T-helper 1 cell treated with Interleukin-12 subunit alpha and Interleukin-12 subunit beta and Interleukin-4 antibody, amounts not matched to agents 30 μg/mL and 1 μg/mL, for 36 hours (primary cell): ENCODE results near the gene NR4A3.

ENCODE experiments used
- H3K27ac Mint-ChIP-seq: one replicate; pipeline ENCODE4 v1.8.0; 2021; ENCODE audit warnings: mild to moderate bottlenecking, mixed read lengths
- H3K27me3 Mint-ChIP-seq: one replicate; pipeline ENCODE4 v1.8.0; 2021; ENCODE audit warnings: low read depth, mixed read lengths
- H3K36me3 Mint-ChIP-seq: one replicate; pipeline ENCODE4 v1.8.0; 2021; ENCODE audit warnings: low read depth, mixed read lengths
- H3K4me1 Mint-ChIP-seq: one replicate; pipeline ENCODE4 v1.8.0; 2021; ENCODE audit warnings: low read depth, mixed read lengths
- H3K4me3 Mint-ChIP-seq: one replicate; pipeline ENCODE4 v1.8.0; 2021; ENCODE audit warnings: mild to moderate bottlenecking, moderate library complexity, mixed read lengths
- H3K9me3 Mint-ChIP-seq: one replicate; pipeline ENCODE4 v1.8.0; 2021; ENCODE audit warnings: mixed read lengths

Gene NR4A3

GRCh38 chr9:99807276-99807852, 14.3 kb upstream of the NR4A3 start:
- Mint-ChIP-seq H3K4me3 (no peak overlapping the region), H3K4me1 (peaks cover 13% of the 10 kb centered on the region), H3K27ac (no peak overlapping the region)

GRCh38 chr9:99807956-99808355, 13.7 kb upstream of the NR4A3 start:
- Mint-ChIP-seq H3K9me3 (no peaks in the 10 kb centered on the region), H3K36me3 (no peaks in the 10 kb centered on the region), H3K27ac (no peak overlapping the region), H3K4me3 (no peak overlapping the region), H3K27me3 (peaks cover 32% of the 10 kb centered on the region), H3K4me1 (peaks cover 13% of the 10 kb centered on the region)

More at GRCh38 chr9:99807276-99807852, 14.3 kb upstream of the NR4A3 start:
- Mint-ChIP-seq H3K27me3 (peaks cover 33% of the 10 kb centered on the region), H3K36me3 (no peaks in the 10 kb centered on the region), H3K9me3 (no peaks in the 10 kb centered on the region)

GRCh38 chr9:99808454-99808853, 13.2 kb upstream of the NR4A3 start:
- peaks cover 13% of the 10 kb centered on the region for H3K4me1 Mint-ChIP-seq
- H3K9me3 Mint-ChIP-seq: no peaks in the 10 kb centered on the region
- H3K27me3 Mint-ChIP-seq: peaks cover 36% of the 10 kb centered on the region
- no peak overlapping the region for H3K27ac Mint-ChIP-seq
- H3K4me3 Mint-ChIP-seq: no peak overlapping the region
- no peaks in the 10 kb centered on the region for H3K36me3 Mint-ChIP-seq

- no peaks in the 10 kb centered on the region for H3K36me3 Mint-ChIP-seq
- H3K4me3 Mint-ChIP-seq: no peak overlapping the region
- no peak overlapping the region for H3K27ac Mint-ChIP-seq
- no peaks in the 10 kb centered on the region for H3K9me3 Mint-ChIP-seq
- H3K27me3 Mint-ChIP-seq: peaks cover 43% of the 10 kb centered on the region
- peaks cover 13% of the 10 kb centered on the region for H3K4me1 Mint-ChIP-seq
These were observed 11.9 kb upstream of the NR4A3 start for GRCh38 chr9:99809586-99810319.

- Mint-ChIP-seq H3K27me3 (peaks cover 53% of the 10 kb centered on the region), H3K4me3 (no peak overlapping the region), H3K9me3 (no peaks in the 10 kb centered on the region), H3K36me3 (no peaks in the 10 kb centered on the region), H3K27ac (no peak overlapping the region), H3K4me1 (peaks cover 13% of the 10 kb centered on the region)
These were observed 10.5 kb upstream of the NR4A3 start for GRCh38 chr9:99811172-99811571.

- no peaks in the 10 kb centered on the region for H3K9me3 Mint-ChIP-seq
- H3K36me3 Mint-ChIP-seq: no peaks in the 10 kb centered on the region
- peaks cover 57% of the 10 kb centered on the region for H3K27me3 Mint-ChIP-seq
- peaks cover 13% of the 10 kb centered on the region for H3K4me1 Mint-ChIP-seq
- H3K4me3 Mint-ChIP-seq: no peak overlapping the region
- H3K27ac Mint-ChIP-seq: no peak overlapping the region
These were observed 9.9 kb upstream of the NR4A3 start for GRCh38 chr9:99811598-99812383.

GRCh38 chr9:99813739-99814138, 7.9 kb upstream of the NR4A3 start:
- Mint-ChIP-seq H3K9me3 (no peaks in the 10 kb centered on the region), H3K4me3 (no peak overlapping the region)

GRCh38 chr9:99814359-99814758, 7.3 kb upstream of the NR4A3 start:
- Mint-ChIP-seq H3K27me3 (peaks cover 64% of the 10 kb centered on the region), H3K4me1 (peaks cover 25% of the 10 kb centered on the region), H3K36me3 (no peaks in the 10 kb centered on the region), H3K27ac (no peak overlapping the region), H3K4me3 (no peak overlapping the region), H3K9me3 (no peaks in the 10 kb centered on the region)

More at GRCh38 chr9:99813739-99814138, 7.9 kb upstream of the NR4A3 start:
- H3K27me3 Mint-ChIP-seq: peaks cover 66% of the 10 kb centered on the region
- no peaks in the 10 kb centered on the region for H3K36me3 Mint-ChIP-seq
- H3K4me1 Mint-ChIP-seq: peaks cover 19% of the 10 kb centered on the region
- no peak overlapping the region for H3K27ac Mint-ChIP-seq

GRCh38 chr9:99816392-99816791, 5.3 kb upstream of the NR4A3 start:
- no peak overlapping the region for H3K27ac Mint-ChIP-seq
- H3K9me3 Mint-ChIP-seq: no peaks in the 10 kb centered on the region
- peaks cover 33% of the 10 kb centered on the region for H3K4me1 Mint-ChIP-seq
- no peak overlapping the region for H3K4me3 Mint-ChIP-seq
- peaks cover 75% of the 10 kb centered on the region for H3K27me3 Mint-ChIP-seq
- no peaks in the 10 kb centered on the region for H3K36me3 Mint-ChIP-seq

GRCh38 chr9:99818500-99818899, 3.2 kb upstream of the NR4A3 start:
- peaks cover 3% of the 10 kb centered on the region for H3K36me3 Mint-ChIP-seq
- H3K27me3 Mint-ChIP-seq: peaks cover 74% of the 10 kb centered on the region
- no peaks in the 10 kb centered on the region for H3K9me3 Mint-ChIP-seq
- H3K27ac Mint-ChIP-seq: peak overlapping the region; percentile 69
- peaks cover 39% of the 10 kb centered on the region for H3K4me1 Mint-ChIP-seq
- H3K4me3 Mint-ChIP-seq: peak overlapping the region; percentile 96

GRCh38 chr9:99819123-99819855, 2.4 kb upstream of the NR4A3 start:
- Mint-ChIP-seq H3K9me3 (no peaks in the 10 kb centered on the region), H3K4me3 (peak overlapping the region; percentile 96), H3K27me3 (peaks cover 73% of the 10 kb centered on the region), H3K4me1 (peaks cover 43% of the 10 kb centered on the region), H3K27ac (peak overlapping the region; percentile 69), H3K36me3 (peaks cover 3% of the 10 kb centered on the region)

- peak overlapping the region; percentile 96 for H3K4me3 Mint-ChIP-seq
- H3K27me3 Mint-ChIP-seq: peaks cover 73% of the 10 kb centered on the region
- peaks cover 3% of the 10 kb centered on the region for H3K36me3 Mint-ChIP-seq
- peak overlapping the region; percentile 88 for H3K27ac Mint-ChIP-seq
- peaks cover 47% of the 10 kb centered on the region for H3K4me1 Mint-ChIP-seq
- no peaks in the 10 kb centered on the region for H3K9me3 Mint-ChIP-seq
These were observed 1.6 kb upstream of the NR4A3 start for GRCh38 chr9:99819856-99820684.

- peaks cover 55% of the 10 kb centered on the region for H3K4me1 Mint-ChIP-seq
- peak overlapping the region; percentile 88 for H3K27ac Mint-ChIP-seq
- peaks cover 73% of the 10 kb centered on the region for H3K27me3 Mint-ChIP-seq
- peak overlapping the region; percentile 96 for H3K4me3 Mint-ChIP-seq
- no peaks in the 10 kb centered on the region for H3K9me3 Mint-ChIP-seq
- H3K36me3 Mint-ChIP-seq: peaks cover 3% of the 10 kb centered on the region
These were observed 845 bp upstream of the NR4A3 start for GRCh38 chr9:99820685-99821395.
